AG04449 (cell line): ENCODE measurements around the gene TPH1.

ENCODE experiments used
- CTCF ChIA-PET: fragments of 350-600 bp; formaldehyde crosslinking; extraction: SDS; loops from one replicate; lab custom pipeline; 2021; ENCODE audit warnings: antibody characterized with exemption; lab: Yijun Ruan, JAX
- POLR2A ChIA-PET: fragments of 400-600, 350-600 bp; formaldehyde crosslinking; extraction: SDS; loops from one replicate; lab custom pipeline; 2020; ENCODE audit warnings: antibody characterized with exemption, inconsistent platforms; lab: Yijun Ruan, JAX
- DNase-seq: peaks from one replicate; pipeline ENCODE4 v3.0.0-alpha.2; 2010; ENCODE audit warnings: low read depth, low spot score
- H3K4me3 ChIP-seq: 2 replicates; pipeline ENCODE4 v1.5.1; 2011; ENCODE audit warnings: low read depth, mild to moderate bottlenecking, control low read depth, low read length
- TF ChIP-seq, protein P1 (sequence below): IDR thresholded peaks from one replicate; pipeline ENCODE4 v1.5.1; 2011; ENCODE audit warnings: mild to moderate bottlenecking, moderate library complexity, low read length, control low read depth, inconsistent platforms; ENCODE audit not compliant: insufficient read depth; ENCODE audit errors: missing control alignments

The TPH1 gene

DNA sequence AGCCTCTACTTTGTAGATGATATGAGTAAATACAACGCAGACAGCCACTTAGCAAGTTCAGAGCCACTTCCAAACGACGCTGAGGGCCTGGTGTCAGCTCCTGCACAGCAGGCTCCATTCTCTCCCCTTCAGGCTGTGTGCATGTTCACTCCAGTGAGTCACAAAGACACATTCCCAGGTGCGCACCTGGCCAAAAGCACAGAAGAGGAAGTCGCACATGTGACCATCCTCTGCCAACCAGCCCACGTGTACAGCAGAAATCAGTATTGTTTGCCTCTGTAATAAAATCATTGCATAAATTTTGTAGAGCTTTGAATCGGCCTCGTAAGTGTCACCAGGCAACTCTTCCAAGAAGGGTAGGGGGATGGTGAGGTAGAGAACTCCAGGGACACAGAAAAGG is 19.5 kb upstream of the TPH1 start:
- H3K4me3 ChIP-seq, result no peak overlapping the region
- TF ChIP-seq, protein P1, sequence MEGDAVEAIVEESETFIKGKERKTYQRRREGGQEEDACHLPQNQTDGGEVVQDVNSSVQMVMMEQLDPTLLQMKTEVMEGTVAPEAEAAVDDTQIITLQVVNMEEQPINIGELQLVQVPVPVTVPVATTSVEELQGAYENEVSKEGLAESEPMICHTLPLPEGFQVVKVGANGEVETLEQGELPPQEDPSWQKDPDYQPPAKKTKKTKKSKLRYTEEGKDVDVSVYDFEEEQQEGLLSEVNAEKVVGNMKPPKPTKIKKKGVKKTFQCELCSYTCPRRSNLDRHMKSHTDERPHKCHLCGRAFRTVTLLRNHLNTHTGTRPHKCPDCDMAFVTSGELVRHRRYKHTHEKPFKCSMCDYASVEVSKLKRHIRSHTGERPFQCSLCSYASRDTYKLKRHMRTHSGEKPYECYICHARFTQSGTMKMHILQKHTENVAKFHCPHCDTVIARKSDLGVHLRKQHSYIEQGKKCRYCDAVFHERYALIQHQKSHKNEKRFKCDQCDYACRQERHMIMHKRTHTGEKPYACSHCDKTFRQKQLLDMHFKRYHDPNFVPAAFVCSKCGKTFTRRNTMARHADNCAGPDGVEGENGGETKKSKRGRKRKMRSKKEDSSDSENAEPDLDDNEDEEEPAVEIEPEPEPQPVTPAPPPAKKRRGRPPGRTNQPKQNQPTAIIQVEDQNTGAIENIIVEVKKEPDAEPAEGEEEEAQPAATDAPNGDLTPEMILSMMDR, result no peak
- CTCF ChIA-PET, result no interaction called here
- DNase-seq, result no peak
- POLR2A ChIA-PET, result no interaction called here

DNA sequence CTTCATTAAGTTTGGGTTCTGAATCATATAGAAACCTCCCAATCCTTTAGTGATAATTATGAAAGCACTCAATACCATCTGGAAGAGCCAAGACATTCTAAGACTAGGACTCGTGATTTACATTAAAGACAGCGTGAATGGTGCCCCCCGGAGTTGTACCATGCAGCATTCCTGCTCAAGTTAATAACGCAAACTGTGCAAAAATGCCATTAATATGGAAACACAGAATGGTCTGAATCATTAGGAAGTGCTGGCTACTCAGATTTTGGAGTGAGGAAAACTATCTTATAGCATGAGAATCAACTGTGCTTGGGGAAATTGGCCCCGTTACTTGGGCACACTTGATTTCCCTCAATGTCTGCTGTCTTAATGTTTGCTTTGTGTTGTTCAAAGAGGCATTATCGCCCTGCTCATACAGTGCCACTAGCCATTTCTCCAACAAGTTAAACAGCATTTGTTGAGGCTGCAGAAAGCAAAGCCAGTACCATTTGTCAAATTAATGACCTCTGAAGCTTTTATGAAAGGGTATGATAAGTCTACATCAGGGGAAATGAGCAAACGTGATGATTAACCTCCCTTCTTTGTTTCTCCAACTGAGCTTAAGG is 18.5 kb upstream of the TPH1 start:
- POLR2A ChIA-PET, result no interaction called here

DNA sequence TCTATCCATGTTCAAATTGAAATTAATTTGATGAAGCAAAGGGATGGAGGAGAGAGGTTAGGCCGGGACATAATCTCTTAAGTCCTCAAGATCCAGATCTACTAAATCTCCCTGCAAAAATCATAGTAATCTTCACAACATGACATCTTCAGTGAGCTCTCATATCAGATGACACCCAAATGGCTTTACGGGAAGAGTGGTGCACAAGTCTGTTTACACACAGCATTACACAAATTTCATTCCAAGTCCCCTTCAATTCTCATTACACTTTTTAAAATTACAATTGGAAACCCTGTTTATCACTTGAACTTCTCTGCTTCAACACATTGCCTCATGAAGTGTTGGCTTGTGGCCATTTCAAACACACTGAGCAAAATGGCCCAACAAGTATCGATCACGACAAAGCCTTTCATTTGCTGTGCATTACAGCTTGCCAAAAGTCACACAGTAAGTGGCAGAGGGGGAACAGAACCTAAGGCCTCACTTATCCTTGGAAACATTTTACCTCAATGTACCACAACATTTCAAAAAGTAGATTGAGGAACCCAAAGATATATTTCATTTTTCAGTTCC is 17.9 kb upstream of the TPH1 start:
- TF ChIP-seq, protein P1, result no peak
- POLR2A ChIA-PET, result no interaction called here
- DNase-seq, result no peak
- H3K4me3 ChIP-seq, result no peak overlapping the region
- CTCF ChIA-PET, result no interaction called here

More for the DNA sequence above, 18.5 kb upstream of the TPH1 start:
- no peak for DNase-seq
- TF ChIP-seq, protein P1, result no peak
- CTCF ChIA-PET, result no interaction called here
- no peak overlapping the region for H3K4me3 ChIP-seq

DNA sequence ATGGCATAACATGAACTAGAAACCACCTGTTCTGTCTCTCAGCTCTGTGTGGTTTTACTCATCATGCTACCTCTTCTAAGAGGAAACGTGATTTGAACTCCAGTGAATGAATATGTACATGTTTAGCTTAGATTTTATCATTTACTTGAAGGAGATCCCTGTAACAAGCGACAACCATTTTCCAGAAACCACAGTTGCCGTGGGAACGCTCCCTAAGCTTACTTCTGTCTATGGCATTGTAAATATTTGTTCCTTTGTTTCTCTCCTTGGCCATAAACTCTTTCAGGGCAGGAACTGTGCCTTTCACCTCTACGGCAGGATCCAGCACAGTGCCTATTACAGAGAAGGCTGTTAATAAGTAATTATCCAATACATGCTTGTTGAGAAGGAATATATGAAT is 17.1 kb upstream of the TPH1 start:
- H3K4me3 ChIP-seq, result no peak overlapping the region
- DNase-seq, result no peak
- ChIA-PET POLR2A (no interaction called here), CTCF (interaction anchor here (0.9 kb wide), 1 partner anchor 43 kb away, joined by 6 read pairs; the partner anchor contains the start of gene SAAL1)
- TF ChIP-seq, protein P1, result no peak

DNA sequence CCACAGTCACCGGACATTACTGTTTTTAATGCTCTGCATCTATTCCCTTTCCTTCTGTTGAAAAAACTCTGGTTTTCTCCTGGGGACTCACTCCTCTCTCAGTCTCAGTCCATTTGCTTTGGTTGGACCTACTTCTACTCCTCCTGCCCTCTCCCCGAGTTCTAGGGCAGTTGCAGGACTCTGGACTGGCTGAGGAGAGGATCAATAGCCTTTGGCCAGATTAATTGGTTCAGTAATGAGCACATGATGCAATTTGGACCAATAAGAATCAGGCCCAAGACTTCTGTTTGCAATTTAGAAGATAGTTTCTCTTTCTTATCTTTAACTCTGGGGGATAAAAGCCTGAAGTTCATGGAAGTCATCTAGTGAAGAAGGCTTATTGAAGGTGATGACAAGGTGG is 15.3 kb upstream of the TPH1 start:
- no peak for DNase-seq
- TF ChIP-seq, protein P1, result no peak
- ChIA-PET CTCF (no interaction called here), POLR2A (no interaction called here)
- H3K4me3 ChIP-seq, result no peak overlapping the region

DNA sequence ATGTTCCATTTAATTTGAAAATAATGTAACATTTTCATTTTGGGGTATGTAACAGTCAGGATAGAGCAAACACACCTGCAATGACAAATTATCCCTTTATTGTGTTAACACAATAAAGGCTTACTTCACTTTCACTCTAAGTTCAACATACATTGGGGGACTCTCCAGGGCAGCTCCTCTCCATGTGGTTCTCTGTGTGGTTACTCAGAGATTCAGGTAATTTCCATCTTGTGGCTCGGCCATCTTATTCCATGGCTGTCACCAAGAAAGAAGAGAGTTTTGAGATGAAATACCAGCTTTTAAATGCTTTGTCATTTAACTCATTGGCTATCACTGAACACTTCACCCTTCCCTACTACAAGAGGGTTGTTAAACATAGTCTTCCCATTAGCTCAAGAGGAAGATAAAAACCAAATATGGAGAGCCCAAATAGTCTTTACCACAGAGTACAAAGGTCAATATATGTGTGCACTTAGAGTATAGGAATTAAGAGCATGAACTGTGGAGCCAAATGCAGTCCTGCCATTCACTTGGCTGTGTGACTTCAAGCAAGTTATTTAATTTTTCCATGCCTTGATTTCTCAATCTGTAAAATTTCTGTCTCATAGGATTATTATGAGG is 10.6 kb upstream of the TPH1 start:
- H3K4me3 ChIP-seq, result no peak overlapping the region
- CTCF ChIA-PET, result no interaction called here
- DNase-seq, result no peak
- TF ChIP-seq, protein P1, result no peak
- POLR2A ChIA-PET, result no interaction called here
